Transverse colon (tissue), 4 donors: ENCODE measurements around the gene TBC1D22B.

Experiments used
- POLR2A ChIP-seq: fragments of 450-650 bp; IDR thresholded peaks from one replicate; pipeline ENCODE4 v1.6.1; 2016; ENCODE audit warnings: antibody characterized with exemption, mild to moderate bottlenecking, moderate library complexity
- POLR2AphosphoS5 ChIP-seq, 3 donors: sonication (generic); formaldehyde crosslinking; IDR thresholded peaks; one replicate each; pipeline ENCODE4 v1.6.1; 2016; ENCODE audit warnings: antibody characterized with exemption in 3 of 3
- TF ChIP-seq, protein P1 (sequence below), 5 experiments: fragments of 200-600 bp in 3 of 5; fragments of 450-650 bp in 2 of 5; sonication (generic) in 3 of 5; IDR thresholded peaks; 1 replicate in 2 of 5; 2 replicates in 3 of 5; pipeline ENCODE4 v1.5.1; 2016 to 2017; ENCODE audit warnings: antibody characterized with exemption in 5 of 5, inconsistent platforms in 3 of 5, mild to moderate bottlenecking in 2 of 5, moderate library complexity in 1 of 5

DNA sequence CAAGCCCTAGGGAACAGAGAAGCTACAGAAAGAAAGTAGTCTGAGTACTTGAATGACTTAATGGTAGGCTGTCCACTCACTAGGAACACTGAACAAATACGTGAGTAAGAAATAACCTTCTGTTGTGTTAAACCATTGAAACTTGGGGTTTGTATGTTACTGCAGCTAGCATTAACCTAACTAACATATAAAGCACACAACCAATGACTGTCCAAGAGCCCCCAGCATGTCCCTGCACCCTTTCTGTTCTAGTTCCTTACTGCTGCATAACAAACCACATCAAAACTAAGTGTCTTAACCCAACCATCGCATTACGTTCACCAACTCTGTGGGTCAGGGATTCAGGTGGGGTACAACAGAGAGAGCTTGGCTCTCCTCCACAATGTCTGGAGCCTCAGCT, 85.7 kb downstream of the TBC1D22B start:
- TF ChIP-seq, protein P1, sequence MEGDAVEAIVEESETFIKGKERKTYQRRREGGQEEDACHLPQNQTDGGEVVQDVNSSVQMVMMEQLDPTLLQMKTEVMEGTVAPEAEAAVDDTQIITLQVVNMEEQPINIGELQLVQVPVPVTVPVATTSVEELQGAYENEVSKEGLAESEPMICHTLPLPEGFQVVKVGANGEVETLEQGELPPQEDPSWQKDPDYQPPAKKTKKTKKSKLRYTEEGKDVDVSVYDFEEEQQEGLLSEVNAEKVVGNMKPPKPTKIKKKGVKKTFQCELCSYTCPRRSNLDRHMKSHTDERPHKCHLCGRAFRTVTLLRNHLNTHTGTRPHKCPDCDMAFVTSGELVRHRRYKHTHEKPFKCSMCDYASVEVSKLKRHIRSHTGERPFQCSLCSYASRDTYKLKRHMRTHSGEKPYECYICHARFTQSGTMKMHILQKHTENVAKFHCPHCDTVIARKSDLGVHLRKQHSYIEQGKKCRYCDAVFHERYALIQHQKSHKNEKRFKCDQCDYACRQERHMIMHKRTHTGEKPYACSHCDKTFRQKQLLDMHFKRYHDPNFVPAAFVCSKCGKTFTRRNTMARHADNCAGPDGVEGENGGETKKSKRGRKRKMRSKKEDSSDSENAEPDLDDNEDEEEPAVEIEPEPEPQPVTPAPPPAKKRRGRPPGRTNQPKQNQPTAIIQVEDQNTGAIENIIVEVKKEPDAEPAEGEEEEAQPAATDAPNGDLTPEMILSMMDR (IDR thresholded peaks at IDR 0.05): no peak
- TF ChIP-seq POLR2AphosphoS5 (IDR thresholded peaks at IDR 0.05): no peak
- TF ChIP-seq POLR2A: no peak
